HK-2 (cell line): ENCODE results near the gene LMNA.
"Not testable (repeated sequence)": the region's sequence is repeated elsewhere in the genome, so short reads cannot be mapped to it uniquely, and the experiment has no call there.

ENCODE experiments used
- DNase-seq: peaks from one replicate; pipeline ENCODE4 v3.0.0-alpha.2; 2018; ENCODE audit not compliant: unreplicated experiment

Gene LMNA

GRCh38 chr1:156162430-156163037, 48.0 kb downstream of the LMNA start:
- DNase-seq, result no peak

GRCh38 chr1:156163712-156164111, 49.2 kb downstream of the LMNA start:
- no peak for DNase-seq

- DNase-seq, result no peak
Measured at GRCh38 chr1:156164125-156164831, 49.8 kb downstream of the LMNA start.

- DNase-seq, result no peak
Measured at GRCh38 chr1:156165083-156165482, 50.6 kb downstream of the LMNA start.

DNA sequence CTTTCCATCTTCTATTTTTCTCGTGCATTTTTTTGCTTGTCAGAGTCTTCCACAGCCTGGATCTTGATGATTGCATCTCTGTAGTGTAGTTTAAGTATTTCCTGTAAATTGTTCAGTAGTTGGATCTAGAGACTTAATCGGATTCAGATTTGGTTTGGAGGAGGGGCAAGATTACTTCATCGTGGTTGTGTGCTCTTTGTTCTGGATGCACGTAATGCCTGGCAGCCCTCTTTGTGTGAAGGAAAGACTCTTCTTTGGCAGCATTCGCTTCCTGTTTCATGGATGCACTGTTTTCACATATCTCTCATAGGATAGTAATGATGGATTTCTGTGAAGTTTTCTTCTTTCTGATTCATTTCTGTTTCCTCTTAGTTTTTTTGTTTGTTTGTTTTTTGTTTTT, 53.0 kb downstream of the LMNA start:
- no peak for DNase-seq

DNA sequence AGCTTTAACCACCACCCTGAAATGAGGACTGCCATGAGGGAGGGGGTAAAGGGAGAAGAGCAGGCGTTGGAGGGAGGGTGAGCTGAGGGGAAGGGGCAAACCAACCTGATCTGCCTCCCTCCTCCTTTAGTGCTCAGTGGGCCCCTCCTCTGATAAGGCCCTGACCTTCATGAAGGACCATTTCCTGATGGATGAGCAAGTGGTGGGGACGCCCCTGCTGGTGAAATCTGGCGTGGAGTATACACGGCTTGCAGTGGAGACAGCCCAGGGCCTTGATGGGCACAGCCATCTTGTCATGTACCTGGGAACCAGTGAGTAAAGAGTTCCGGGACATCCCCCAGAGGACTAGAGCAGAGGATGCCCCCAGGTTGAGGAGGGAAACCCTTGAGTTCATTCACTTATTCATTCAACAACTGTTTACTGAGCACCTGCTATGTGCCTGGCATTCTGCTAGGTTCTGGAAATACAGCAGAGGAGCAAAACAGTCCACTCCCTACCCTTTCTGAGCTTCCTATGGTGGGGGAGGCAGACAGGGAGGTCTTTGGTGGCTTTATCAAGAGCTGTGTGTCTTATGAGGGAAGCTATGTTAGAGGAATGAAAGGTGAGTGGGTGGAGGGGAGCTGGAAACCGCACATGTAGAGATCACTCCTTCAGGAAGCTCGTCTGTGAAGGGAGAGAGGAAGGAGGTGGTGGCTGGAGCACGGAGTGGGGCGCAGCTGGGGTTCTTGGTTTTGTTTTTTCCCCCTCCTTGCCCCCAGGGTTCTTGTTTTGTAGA, 58.4 kb downstream of the LMNA start:
- no peak for DNase-seq

GRCh38 chr1:156176610-156177210, 62.2 kb downstream of the LMNA start:
- no peak for DNase-seq

DNA sequence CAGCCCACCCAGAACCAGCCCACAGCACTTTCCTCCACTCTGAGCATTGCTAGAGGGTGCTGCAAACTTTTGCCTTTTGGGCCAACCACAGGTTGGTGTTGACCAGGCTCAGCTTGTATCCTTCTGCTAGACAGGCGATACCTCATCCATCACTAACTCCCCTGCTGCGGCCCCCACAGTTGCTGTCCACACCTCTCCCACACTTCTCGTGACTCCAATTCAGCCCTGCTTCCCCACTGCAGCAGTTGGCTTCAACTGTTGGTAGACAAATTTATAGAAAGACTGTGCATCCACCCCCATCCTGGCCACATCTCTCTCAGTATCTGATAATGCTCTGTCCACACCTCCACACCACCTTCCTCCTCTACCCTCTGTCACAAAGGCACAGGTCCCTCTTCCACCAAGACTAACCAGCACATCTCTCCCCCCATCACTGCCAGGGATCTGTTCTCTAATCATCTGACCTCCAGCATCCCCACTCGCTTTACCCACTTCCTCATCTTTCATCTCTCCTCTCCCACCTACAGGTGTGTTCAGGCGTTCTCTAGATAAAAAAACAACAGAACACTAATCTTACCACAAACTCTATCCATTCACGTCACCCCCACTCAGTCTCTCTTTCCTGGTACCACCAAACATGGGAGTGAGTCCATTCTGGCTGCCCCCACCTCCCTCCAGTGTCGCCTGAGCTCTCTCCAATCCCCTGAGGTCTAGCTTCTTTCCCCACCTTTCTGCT, 63.6 kb downstream of the LMNA start:
- no peak for DNase-seq

DNA sequence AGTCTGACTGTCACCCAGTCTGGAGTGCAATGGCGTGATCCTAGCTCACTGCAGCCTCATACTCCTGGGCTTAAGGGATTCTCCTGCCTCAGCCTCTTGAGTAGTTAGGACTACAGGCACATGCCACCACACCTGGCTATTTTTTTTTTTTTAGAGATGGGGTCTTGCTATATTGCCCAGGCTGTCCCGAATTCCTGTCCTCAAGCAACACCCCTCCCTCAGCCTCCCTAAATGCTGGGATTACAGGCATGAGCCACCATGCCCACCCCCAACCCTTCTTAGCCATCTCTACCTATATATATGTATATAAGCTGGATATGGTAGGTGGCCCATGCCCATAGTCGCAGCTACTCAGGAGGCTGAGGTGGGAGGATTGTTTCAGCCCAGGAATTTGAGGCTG, 66.0 kb downstream of the LMNA start:
- DNase-seq, result no peak

GRCh38 chr1:156181391-156181924, 66.9 kb downstream of the LMNA start:
- DNase-seq, result not testable (repeated sequence)

- DNase-seq, result not testable (repeated sequence)
Measured at GRCh38 chr1:156182010-156182779, 67.7 kb downstream of the LMNA start.

GRCh38 chr1:156186347-156187177, 72.1 kb downstream of the LMNA start:
- not testable (repeated sequence) for DNase-seq
